GM21447 (cell line): ENCODE results near the gene CNN2.

ENCODE experiments used
- ATAC-seq: cut with Tn5 transposase; IDR thresholded peaks from one replicate; pipeline ENCODE4 v1.9.1; 2021; ENCODE audit not compliant: unreplicated experiment

The CNN2 gene

DNA sequence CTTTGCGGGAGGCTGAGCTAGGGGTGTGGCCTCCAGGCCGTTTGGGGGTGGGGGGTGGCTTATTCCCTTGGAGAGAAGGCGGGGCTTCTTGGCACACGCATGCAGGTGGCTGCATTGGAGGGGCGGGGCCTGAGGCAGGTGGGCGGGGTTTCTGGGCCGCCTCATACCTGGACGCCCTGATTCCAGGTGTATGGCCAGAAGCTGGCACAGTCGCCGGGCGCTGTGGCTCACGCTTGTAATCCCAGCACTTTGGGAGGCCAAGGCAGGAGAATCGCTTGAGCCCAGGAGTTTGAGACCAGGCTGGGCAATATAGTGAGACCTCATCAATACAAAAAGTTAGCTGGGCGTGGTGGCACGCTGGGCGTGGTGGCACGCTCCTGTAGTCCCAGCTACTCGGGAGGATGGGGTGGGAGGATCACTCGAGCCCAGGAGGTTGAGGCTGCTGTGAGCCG lies 21.3 kb downstream of the CNN2 start:
- ATAC-seq = no peak

DNA sequence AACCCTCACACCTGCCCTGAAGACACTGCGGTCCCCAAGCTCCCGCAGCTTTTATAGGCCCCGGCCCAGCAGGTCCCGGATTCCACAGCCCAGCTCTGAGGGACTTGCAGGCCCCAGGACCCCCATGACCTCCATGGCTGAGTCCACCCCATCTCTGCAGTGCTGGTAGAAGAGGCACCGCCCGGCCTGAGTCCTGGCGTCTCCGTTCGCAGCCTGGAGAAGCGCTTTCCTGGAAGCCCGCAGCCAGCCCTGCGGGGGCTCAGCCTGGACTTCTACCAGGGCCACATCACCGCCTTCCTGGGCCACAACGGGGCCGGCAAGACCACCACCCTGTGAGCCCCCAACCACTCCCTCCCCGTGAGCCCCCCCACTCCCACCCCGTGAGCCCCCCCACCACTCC lies 22.7 kb downstream of the CNN2 start:
- ATAC-seq = no peak

DNA sequence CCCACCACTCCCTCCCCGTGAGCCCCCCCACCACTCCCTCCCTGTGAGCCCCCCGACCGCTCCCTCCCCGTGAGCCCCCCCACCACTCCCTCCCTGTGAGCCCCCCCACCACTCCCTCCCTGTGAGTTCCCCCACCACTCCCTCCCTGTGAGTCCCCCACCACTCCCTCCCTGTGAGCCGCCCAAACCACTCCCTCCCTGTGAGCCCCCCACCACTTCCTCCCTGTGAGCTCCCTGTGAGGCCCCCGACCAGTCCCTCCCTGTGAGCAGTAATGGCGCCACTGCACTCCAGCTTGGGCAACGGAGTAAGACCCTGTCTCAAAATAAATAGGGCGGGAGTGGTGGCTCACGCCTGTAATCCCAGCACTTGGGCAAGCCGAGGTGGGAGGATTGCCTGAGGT lies 23.4 kb downstream of the CNN2 start:
- ATAC-seq = no peak

DNA sequence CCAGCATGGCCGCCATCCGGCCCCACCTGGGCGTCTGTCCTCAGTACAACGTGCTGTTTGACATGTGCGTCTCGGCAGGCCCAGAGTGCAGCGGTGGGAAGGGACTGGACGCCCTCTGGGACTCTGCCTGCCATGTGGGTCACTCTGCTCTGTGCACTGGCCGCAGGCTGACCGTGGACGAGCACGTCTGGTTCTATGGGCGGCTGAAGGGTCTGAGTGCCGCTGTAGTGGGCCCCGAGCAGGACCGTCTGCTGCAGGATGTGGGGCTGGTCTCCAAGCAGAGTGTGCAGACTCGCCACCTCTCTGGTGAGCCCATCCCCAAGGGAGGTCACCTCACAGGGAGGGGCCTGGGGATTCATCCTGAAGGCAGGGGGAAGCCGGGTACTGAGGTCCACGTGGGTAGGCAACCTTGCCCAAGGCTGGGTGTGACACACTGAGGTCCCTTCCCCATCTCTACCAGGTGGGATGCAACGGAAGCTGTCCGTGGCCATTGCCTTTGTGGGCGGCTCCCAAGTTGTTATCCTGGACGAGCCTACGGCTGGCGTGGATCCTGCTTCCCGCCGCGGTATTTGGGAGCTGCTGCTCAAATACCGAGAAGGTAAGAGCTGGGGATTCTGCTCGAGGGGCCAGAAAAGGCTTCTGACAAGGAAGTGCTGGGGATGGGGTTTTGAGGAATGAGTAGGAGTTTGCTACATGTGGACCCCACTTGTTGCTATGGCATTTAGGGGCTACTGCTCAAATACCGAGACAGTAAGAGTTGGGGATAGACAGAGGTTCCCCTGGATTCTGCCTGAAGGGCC lies 24.8 kb downstream of the CNN2 start:
- no peak for ATAC-seq

DNA sequence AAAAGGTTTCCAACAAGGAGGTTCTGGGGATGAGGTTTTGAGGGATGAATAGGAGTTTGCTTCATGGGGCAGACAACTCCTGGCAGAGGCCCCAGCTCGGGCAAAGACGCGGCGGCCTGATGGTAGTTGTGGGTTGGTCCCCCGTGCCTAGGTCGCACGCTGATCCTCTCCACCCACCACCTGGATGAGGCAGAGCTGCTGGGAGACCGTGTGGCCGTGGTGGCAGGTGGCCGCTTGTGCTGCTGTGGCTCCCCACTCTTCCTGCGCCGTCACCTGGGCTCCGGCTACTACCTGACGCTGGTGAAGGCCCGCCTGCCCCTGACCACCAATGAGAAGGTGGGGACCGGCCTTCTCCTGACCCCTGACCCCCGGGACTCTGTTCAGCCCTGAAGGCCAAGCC lies 25.4 kb downstream of the CNN2 start:
- no peak for ATAC-seq

DNA sequence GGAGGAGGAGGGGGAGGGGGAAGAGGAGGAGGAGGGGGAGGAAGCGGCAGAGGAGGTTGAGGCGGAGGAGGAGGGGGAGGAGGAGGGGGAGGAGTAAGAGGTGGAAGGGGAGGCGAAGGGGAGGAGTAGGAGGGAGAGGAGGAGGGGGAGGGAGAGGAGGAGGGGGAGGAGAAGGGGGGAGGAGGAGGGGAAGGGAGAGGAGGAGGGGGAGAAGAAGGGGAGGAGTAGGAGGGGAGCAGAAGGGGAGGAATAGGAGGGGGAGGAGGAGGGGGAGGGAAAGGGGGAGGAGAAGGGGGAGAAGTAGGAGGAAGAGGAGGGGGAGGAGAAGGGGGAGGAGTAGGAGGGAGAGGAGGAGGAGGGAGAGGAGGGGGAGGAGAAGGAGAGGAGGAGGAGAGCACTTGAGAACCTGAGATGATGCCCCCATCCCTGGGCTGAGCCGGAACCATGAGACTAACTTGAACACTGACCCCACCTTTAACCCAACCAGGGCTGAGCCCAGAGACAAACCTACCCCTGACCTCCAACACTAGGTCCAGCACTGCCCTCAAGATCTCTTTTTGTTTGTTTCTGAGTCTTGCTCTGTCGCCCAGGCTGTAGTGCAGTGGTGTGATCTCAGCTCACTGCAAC lies 26.1 kb downstream of the CNN2 start:
- ATAC-seq = no peak

DNA sequence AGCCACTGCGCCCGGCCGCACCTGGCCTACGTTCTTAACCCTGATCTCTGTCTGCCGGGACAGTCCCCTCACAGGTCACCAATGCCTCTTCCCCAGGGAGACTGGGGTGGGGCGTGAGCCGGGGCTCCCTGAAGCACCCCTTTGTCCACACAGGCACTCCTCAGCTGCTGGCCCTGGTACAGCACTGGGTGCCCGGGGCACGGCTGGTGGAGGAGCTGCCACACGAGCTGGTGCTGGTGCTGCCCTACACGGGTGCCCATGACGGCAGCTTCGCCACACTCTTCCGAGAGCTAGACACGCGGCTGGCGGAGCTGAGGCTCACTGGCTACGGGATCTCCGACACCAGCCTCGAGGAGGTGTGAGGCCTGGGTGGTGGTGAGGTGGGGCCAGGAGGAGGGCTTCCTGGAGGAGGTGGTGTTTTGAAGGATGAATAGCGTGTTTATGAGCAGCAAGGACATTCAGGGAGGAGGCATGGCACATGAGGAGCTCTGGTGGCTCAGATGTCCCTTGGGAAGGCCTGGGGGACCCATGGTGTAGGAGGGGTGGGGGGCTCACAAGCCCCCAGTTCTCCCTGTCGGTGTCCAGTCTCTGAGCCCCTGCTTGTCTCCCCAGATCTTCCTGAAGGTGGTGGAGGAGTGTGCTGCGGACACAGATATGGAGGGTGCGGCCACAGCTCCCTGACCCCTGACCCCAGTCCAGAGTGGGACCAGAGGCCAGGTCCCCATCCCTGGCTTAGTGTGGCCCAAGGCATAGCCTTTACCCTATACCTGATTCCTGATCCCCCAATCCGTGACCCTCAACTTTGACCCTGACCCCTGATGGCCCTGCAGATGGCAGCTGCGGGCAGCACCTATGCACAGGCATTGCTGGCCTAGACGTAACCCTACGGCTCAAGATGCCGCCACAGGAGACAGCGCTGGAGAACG lies 27.0 kb downstream of the CNN2 start:
- ATAC-seq = no peak

DNA sequence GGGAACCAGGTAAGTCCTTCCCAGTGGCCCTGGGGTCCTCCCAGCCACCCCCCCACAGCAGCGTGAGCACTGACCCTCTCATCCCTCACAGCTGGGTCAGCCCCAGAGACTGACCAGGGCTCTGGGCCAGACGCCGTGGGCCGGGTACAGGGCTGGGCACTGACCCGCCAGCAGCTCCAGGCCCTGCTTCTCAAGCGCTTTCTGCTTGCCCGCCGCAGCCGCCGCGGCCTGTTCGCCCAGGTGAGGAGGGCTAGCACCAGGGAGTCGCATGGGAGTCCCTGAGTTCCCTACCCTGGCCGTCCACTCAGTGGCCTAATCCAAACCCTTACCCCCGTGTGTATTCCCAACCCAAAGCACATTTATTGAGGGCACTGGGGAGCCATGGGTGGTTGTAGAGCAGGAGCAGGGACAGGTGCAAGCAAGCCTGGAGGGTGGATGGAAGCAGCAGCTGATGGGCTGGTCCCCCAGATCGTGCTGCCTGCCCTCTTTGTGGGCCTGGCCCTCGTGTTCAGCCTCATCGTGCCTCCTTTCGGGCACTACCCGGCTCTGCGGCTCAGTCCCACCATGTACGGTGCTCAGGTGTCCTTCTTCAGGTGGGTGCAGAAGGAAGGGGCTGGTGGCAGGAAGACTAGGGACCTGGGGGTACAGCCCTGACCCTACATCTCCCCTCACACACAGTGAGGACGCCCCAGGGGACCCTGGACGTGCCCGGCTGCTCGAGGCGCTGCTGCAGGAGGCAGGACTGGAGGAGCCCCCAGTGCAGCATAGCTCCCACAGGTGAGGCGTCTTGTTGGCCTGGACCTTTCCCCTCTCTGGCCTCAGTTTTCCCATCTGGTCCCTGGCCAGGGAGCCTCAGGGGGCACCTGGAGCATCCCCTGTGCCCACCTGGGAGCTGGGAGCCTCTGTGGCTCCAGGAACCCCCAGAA lies 28.0 kb downstream of the CNN2 start:
- ATAC-seq = no peak

DNA sequence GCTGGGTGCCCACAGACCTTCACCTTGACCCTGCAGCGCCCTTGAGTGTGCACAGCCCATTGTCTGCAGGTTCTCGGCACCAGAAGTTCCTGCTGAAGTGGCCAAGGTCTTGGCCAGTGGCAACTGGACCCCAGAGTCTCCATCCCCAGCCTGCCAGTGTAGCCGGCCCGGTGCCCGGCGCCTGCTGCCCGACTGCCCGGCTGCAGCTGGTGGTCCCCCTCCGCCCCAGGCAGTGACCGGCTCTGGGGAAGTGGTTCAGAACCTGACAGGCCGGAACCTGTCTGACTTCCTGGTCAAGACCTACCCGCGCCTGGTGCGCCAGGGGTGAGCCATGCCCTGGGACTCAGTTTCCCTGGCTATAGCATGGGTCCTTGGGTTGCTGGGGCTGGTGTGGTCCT lies 28.6 kb downstream of the CNN2 start:
- no peak for ATAC-seq

DNA sequence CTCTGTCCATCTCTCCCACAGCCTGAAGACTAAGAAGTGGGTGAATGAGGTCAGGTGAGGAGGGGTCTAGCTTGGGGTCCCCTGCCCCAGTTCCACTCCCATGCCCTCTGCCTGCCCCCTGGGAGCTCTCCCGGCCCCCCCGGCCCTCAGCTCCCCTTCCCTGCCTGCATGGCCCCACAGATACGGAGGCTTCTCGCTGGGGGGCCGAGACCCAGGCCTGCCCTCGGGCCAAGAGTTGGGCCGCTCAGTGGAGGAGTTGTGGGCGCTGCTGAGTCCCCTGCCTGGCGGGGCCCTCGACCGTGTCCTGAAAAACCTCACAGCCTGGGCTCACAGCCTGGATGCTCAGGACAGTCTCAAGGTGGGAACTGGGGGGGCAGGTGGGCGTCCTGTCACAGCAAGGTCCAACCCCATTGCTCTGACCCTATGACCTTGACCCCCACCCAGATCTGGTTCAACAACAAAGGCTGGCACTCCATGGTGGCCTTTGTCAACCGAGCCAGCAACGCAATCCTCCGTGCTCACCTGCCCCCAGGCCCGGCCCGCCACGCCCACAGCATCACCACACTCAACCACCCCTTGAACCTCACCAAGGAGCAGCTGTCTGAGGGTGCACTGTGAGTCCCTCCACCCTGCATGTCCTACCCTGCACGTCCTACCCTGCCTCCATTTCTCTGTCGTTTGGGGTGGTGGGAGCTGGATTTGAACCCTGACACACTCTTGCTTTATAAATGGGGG lies 29.6 kb downstream of the CNN2 start:
- ATAC-seq = no peak

DNA sequence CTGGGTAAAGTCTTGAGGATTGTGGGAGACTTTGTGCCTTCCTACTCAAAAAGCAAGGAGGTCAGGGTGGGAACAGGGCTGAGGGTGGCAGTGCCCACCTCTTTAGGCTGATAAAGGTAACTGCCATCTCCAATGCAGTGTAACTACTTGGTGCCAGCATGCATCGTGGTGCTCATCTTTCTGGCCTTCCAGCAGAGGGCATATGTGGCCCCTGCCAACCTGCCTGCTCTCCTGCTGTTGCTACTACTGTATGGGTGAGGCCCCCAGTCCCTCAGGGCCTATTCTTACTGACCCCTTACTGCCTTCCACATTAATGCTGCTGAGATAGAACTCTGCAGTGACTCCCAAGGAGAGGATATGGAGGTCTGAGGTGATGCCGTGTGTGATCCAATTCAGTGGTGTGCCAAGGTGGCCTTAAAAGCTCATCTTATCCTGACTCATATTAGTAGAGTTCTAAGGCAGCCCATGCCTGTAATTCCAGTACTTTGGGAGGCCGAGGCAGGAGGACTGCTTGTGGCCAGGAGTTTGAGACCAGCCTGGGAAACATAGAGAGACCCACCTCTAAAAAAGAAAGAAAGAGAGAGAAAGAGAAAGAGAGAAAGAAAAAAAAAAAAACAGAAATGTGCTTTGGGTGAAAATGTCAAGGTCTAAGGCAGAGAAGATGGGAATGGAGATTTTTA lies 30.9 kb downstream of the CNN2 start:
- no peak for ATAC-seq

DNA sequence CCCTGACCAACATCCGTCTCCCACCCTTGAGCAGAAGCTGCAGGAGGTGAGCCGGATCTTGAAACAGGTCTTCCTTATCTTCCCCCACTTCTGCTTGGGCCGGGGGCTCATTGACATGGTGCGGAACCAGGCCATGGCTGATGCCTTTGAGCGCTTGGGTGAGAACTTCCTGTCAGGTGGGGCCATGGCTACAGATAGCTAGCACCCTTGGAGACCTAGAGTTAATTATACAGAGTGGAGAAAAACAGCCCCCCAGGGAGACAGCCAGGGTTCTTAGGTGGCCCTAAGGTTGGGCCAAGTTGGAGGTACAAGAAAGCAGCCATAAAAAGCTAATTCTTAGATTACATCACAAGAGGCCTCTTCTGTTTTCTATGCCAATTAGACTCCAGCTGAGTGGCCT lies 31.7 kb downstream of the CNN2 start:
- no peak for ATAC-seq

DNA sequence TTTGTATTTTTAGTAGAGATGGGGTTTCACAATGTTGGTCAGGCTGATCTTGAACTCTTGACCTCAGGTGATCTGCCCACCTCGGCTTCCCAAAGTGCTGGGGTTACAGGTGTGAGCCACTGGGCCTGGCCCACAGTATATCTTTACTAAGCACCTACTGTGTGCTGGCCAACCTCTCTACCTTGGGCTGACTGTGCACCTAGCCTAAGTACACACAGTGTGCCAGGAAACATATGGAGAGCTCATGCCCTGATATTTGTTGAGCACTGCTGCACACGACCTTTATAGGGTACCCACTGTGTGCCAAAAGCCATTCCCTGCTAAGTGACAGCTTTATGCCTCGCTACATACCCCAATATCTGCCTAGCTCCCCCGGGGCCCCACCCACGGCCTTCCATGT lies 34.3 kb downstream of the CNN2 start:
- ATAC-seq = no peak

DNA sequence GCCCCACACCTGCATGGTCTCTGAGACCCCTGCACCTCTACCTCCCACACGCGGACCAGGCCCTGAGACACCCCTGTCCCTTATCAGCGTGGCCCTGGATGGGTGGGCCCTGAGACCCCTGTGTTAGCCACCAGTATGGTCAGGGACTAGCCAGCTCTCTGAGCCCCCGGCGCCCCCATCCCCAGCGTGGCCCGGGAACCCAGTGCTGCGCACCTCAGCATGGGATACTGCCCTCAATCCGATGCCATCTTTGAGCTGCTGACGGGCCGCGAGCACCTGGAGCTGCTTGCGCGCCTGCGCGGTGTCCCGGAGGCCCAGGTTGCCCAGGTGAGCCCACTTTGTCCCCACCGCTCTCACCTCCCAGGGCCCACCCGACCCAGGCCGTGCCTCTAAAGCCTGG lies 35.6 kb downstream of the CNN2 start:
- no peak for ATAC-seq

DNA sequence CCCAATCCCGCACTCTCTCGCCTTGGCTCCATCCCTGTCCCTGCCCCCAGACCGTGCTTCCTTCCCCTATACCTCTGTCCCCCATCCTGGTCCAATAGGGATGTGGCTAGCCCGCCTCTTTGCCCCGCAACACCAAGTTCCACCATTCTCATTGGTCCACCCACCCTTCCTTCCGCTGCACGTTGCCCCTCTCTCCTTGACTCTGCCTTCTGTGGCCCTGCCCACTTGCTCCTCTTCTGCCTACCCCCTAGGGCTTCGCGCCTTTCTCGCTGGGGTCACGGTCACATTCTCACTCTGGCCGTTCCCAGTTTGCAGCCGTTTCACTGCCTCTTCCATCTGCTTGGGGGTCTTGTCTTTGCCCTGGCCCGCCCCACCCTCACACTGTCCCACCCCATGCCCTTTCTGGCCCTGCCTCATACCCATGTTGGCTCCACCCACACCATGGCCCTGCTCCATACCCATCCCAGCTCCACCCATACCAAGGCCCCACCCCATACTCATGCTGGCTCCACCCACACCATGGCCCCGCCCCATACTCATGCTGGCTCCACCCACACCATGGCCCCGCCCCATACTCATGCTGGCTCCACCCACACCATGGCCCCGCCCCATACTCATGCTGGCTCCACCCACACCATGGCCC lies 36.1 kb downstream of the CNN2 start:
- no peak for ATAC-seq

DNA sequence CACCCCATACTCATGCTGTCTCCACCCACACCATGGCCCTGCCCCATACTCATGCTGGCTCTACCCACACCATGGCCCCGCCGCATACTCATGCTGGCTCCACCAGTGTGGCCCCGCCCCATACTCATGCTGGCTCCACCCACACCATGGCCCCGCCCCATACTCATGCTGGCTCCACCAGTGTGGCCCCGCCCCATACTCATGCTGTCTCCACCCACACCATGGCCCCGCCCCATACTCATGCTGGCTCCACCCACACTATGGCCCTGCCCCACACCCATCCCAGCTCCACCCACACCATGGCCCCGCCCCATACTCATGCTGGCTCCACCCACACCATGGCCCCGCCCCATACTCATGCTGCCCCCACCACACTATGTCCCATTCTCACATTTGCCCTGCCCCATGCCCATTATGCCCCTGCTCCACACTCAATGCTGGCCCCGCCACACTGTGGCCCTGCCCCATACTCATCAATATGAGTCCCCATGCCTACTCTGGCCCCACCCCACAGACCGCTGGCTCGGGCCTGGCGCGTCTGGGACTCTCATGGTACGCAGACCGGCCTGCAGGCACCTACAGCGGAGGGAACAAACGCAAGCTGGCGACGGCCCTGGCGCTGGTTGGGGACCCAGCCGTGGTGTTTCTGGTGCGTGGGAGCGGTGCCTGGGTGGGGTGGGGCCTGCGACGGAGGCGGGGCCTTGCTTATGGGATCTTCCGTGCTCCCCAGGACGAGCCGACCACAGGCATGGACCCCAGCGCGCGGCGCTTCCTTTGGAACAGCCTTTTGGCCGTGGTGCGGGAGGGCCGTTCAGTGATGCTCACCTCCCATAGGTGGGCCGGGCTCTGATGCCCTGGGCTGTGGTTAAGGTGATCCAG lies 36.9 kb downstream of the CNN2 start:
- ATAC-seq = no peak

DNA sequence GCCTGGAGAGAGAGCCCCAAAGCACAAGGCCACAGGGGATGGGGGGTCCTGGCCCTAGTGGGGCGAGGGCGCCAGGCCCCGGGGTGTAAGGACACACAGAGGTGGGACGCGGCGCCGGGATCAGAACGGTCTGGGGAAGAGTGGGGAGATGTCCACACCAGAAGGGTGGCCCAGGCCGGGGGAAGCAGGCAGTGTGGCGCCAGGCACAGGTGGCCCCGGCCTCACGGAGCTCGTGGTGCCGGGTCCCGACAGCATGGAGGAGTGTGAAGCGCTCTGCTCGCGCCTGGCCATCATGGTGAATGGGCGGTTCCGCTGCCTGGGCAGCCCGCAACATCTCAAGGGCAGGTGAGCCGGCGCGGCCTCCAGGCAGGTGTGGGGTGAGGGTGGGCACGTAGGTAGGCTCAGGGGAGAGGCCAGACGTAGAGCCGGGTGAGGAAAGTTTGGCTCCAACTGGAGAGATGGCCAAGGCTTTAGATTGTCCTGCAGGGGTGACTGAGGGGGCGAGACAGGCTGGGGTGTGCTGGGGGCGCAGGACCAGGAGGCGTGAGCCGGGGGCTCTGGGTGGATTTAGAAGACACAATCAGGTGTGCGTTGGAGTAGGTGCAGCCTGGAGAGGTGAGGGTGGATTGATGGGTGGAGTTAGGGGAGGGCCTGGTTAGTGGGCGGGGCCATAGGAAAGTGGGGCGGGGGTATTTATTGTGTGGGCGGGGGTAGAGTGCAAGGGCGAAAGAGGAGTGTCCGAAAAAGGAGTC lies 37.7 kb downstream of the CNN2 start:
- ATAC-seq = no peak
